Dendritic cell treated with granulocyte-macrophage colony-stimulating factor and Interleukin-4, amounts not matched to agents 40 ng/mL and 50 ng/mL, for 4 days (primary cell): ENCODE results near the gene SFXN4.

Source experiments
- H3K27ac Mint-ChIP-seq: one replicate; pipeline ENCODE4 v1.8.0; 2022; ENCODE audit warnings: mild to moderate bottlenecking, mixed read lengths
- H3K27me3 Mint-ChIP-seq: one replicate; pipeline ENCODE4 v1.8.0; 2022; ENCODE audit warnings: mild to moderate bottlenecking, mixed read lengths
- H3K36me3 Mint-ChIP-seq: one replicate; pipeline ENCODE4 v1.8.0; 2022; ENCODE audit warnings: low read depth, mixed read lengths
- H3K4me1 Mint-ChIP-seq: one replicate; pipeline ENCODE4 v1.8.0; 2022; ENCODE audit warnings: low read depth, mixed read lengths
- H3K4me3 Mint-ChIP-seq: one replicate; pipeline ENCODE4 v1.8.0; 2022; ENCODE audit warnings: mild to moderate bottlenecking, moderate library complexity, mixed read lengths
- H3K9me3 Mint-ChIP-seq: one replicate; pipeline ENCODE4 v1.8.0; 2022; ENCODE audit warnings: mixed read lengths
- intact Hi-C: fragments of 100-400 bp; cut with micrococcal nuclease; formaldehyde crosslinking; loops from one replicate; pipeline ENCODE4 v1.15.0; 2022

The SFXN4 gene, protein sequence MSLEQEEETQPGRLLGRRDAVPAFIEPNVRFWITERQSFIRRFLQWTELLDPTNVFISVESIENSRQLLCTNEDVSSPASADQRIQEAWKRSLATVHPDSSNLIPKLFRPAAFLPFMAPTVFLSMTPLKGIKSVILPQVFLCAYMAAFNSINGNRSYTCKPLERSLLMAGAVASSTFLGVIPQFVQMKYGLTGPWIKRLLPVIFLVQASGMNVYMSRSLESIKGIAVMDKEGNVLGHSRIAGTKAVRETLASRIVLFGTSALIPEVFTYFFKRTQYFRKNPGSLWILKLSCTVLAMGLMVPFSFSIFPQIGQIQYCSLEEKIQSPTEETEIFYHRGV

DNA sequence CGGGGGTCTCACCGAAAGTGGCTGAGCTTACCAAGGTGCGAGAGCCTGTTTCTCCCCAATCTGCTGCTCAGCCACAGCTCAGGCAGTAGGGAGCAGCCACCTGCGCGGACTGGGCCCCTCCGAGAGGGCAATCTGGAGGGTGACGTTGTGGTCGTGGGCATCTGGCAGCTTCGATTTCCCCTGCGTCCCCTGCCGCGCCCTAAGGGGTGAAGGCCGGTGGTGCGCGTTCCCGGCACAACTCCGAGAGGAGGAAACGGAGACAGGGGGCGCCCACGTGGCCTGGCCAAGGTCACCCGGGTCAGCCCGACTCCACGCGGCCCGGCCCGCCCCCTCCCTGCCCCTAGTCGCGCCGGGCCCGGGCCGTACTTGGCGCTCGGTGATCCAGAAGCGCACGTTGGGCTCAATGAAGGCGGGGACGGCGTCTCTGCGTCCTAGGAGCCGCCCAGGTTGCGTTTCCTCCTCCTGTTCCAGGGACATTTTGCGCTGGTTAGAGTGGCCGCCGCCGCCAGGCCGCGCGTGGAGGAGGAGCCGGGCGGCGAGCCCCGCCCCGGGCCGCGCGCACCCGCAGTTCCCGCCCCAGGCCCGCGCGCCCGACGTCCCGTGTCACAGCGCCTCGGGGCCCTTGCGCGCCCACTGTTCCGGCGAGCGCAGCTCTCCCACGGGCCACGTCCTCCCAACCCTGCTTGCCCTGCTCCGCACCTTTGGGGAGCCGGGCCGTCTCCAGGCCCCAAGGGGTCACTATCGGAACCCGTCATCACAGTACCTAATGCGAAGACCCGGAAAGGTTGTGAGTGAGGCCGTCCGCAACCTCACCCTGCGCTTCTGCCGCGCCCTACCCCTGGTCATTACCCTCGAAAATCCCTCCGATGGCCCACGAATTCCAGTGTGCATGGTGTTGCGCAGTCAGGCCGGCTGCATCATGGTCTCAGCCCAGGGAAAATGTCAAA, at the start of gene SFXN4:
TSS of gene SFXN4 (minus strand) at position 544 of the 947 bp plus-strand sequence. CDS start at position 477, 67 bp downstream.
- Mint-ChIP-seq H3K4me1 (peaks cover 41% of the 10 kb centered on the region), H3K9me3 (no peaks in the 10 kb centered on the region), H3K27ac (peak within 1 kb of the TSS; percentile 98), H3K36me3 (peaks cover 72% of the 10 kb centered on the region), H3K27me3 (no peaks in the 10 kb centered on the region), H3K4me3 (peak within 1 kb of the TSS; percentile 89)
- intact Hi-C loops: loop anchor here (1.0 to 2.0 kb wide), 2 partner anchors 13 to 61 kb away; partner anchors contain the start of genes DENND10 and PRDX3

DNA sequence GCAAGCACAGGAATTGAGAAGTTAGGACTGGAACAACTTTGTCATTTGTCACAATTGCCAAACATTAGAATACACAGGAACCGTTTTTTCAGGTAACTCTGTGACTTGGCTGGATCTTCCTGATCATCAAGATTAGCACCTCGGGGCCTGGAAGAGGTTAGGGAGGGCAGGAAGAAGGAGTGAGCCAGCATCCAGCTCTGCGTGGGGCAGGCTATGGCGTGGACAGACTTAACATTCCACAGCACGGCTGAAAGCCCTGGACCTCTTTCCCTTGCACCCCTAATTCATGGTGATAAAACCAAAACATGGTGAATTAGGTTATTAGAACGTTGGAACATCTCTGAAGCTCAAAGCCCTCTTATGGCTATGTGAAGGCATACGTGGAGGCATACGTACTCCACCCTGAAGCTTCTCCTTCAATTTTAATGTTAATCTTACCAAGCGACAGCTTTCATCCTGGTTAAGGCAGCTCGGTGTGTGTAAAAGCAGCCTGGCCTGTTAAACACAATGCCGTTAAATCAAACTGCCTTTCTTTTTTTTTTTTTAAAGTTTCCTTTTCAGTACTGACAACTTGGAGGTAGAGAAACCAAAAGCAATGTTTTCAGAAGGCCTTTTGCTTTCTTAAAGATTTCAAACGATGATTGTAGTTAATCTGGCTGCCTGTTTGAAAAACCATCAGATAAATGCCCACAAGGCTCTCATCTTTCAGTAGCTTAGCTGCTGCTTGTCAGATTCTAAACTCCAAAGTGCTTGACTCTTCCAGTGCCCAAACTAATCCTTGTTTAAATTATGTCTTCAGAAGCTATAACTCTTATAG, 46.3 kb upstream of the SFXN4 start:
- Mint-ChIP-seq H3K27ac (no peak overlapping the region), H3K27me3 (peaks cover 17% of the 10 kb centered on the region), H3K4me3 (no peak overlapping the region), H3K9me3 (no peaks in the 10 kb centered on the region), H3K36me3 (no peaks in the 10 kb centered on the region), H3K4me1 (peaks cover 38% of the 10 kb centered on the region)
- intact Hi-C loops: no loop called here

DNA sequence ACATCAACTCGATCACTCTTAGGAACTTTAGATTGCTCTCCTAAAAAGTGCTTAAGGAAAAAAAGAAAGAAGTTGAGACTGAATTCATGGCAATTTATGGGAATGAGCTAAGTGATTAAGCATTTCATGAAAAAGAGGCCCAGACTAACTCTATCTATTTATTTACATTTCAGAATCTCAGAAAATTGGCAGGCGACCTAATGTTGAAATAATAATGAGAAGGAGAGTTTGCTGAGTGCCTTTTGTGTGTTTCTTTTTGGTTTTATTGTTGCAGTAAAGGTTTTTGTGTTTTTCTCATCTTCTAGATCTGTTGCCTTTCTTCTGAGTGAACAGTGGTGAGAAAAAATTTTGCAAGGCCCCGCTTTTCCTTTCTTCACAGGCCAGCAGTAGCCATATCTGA, 45.7 kb upstream of the SFXN4 start:
- no peak overlapping the region for H3K4me3 Mint-ChIP-seq
- peaks cover 43% of the 10 kb centered on the region for H3K4me1 Mint-ChIP-seq

DNA sequence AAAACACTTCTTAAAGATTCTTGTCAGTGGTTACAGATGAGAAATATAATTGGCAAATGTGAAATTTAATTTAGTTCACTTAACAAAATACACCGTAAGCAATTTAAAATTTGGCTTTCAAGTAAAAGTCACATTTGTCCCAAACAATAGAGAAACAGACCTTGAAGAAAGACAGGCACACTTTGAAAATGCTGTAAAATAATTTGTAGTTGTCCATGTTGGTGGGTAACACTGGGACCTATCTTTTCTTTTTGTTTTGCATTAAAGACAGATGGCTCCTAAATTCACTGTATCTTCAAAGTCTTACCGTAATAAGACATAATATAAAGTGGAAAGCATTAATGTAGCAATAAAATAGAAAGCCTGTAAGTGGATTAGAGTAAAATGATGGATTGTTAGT, 45.1 kb upstream of the SFXN4 start:
- Mint-ChIP-seq H3K27me3 (peaks cover 17% of the 10 kb centered on the region), H3K4me3 (no peak overlapping the region), H3K9me3 (no peaks in the 10 kb centered on the region), H3K27ac (no peak overlapping the region), H3K4me1 (peaks cover 46% of the 10 kb centered on the region), H3K36me3 (peaks cover 6% of the 10 kb centered on the region)
- intact Hi-C loops: no loop called here

More for the DNA sequence above, 45.7 kb upstream of the SFXN4 start:
- no peak overlapping the region for H3K27ac Mint-ChIP-seq
- H3K27me3 Mint-ChIP-seq: peaks cover 17% of the 10 kb centered on the region
- peaks cover 4% of the 10 kb centered on the region for H3K36me3 Mint-ChIP-seq
- intact Hi-C loops: no loop called here
- H3K9me3 Mint-ChIP-seq: no peaks in the 10 kb centered on the region

DNA sequence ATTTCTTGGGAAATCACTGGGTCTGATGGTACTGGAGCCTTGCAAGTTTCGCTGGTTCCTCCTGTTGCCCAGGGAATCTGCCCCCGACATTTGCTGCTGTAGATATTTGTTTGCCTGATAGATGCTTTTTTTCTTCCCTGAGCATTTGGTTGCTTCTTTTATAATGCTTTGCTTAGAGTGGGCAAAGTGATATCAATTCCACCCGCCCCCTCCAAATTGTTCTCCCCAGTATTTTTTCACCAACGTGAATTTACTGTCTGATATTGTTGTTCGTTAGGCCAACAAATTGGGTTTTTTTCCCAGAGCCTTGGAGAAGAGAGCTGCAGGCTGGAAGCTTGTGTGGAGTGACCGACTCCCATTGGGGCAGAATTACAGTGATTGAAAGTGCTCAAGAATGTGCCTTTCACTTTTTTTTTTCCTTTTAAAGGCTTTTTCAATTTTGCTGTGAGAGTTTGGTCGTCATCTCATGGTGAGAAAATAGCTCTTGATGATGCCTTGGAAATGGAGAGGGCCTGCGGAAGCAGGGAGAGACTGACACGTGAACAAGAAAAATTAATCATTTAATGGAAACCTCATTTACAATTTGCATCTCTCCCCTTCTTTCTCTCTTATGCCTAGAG, 44.3 kb upstream of the SFXN4 start:
- H3K27ac Mint-ChIP-seq: no peak overlapping the region
- peaks cover 6% of the 10 kb centered on the region for H3K36me3 Mint-ChIP-seq
- intact Hi-C loops: loop anchor here (5.0 kb wide), 1 partner anchor 387 kb away; the partner anchor contains the start of gene TIAL1
- H3K27me3 Mint-ChIP-seq: peaks cover 17% of the 10 kb centered on the region
- no peak overlapping the region for H3K4me3 Mint-ChIP-seq
- H3K9me3 Mint-ChIP-seq: no peaks in the 10 kb centered on the region
- peaks cover 42% of the 10 kb centered on the region for H3K4me1 Mint-ChIP-seq

DNA sequence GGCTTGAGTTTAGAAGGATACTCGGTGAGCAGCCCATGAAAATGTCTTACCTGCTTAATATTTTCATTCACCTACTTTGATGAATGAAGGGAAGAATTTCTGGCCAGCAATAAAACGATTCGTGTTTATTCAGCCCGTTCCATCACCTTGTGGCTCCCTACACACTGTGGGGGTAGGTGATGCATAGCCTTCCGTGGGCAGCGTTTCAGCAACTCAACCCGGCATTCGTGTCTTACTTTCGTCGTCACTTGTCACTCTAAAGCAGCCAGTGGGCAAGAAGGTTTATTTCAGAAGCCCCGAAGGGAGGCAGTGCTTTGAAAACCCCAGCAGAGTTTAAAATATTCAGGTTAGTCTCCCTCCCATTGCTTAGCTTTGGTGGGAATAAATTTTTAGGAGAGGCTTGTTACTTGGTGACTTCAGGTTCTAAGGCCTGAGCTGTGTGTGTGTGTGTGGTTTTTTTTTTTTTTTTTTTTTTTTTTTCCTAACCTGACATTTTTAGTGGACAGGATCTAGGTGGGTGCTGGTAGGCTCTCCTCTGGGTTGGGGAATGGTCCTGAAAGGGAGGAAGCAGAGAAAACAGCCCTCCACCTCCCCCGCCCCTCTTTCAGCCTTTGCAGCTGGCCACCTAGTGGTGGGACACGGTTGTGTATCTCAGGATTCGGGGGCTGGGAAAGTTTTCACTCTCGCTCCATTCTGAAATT, 43.7 kb upstream of the SFXN4 start:
- Mint-ChIP-seq H3K4me3 (peak overlapping the region; percentile 30), H3K27me3 (peaks cover 17% of the 10 kb centered on the region), H3K36me3 (peaks cover 6% of the 10 kb centered on the region)

DNA sequence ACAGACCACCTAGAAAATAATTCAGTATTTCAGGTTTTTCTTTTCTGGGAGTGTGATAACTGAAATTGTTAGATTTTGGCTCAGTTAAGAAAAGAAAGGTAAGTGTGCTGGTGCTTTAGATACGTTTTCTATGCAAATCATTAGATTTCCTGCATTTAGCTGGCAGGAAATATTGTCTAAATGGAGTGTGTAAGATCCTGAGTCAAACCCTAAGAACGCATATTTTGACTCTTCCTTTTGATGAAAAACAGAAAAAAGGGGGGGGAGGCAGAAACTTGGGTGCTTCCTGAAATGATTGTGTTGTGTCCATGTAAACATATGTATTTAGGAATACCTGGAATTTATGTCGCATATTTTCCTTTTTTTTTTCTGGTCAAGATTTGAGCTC, 43.0 kb upstream of the SFXN4 start:
- Mint-ChIP-seq H3K4me1 (peaks cover 38% of the 10 kb centered on the region), H3K27ac (peak overlapping the region; percentile 47), H3K4me3 (peak overlapping the region; percentile 85), H3K36me3 (peaks cover 6% of the 10 kb centered on the region), H3K9me3 (no peaks in the 10 kb centered on the region), H3K27me3 (peaks cover 17% of the 10 kb centered on the region)
- intact Hi-C loops: loop anchor here (5.0 kb wide), 1 partner anchor 389 kb away; the partner anchor contains the start of gene TIAL1

More for the DNA sequence above, 43.7 kb upstream of the SFXN4 start:
- intact Hi-C loops: loop anchor here (5.0 kb wide), 1 partner anchor 388 kb away; the partner anchor contains the start of gene TIAL1
- Mint-ChIP-seq H3K4me1 (peaks cover 38% of the 10 kb centered on the region), H3K9me3 (no peaks in the 10 kb centered on the region), H3K27ac (no peak overlapping the region)

DNA sequence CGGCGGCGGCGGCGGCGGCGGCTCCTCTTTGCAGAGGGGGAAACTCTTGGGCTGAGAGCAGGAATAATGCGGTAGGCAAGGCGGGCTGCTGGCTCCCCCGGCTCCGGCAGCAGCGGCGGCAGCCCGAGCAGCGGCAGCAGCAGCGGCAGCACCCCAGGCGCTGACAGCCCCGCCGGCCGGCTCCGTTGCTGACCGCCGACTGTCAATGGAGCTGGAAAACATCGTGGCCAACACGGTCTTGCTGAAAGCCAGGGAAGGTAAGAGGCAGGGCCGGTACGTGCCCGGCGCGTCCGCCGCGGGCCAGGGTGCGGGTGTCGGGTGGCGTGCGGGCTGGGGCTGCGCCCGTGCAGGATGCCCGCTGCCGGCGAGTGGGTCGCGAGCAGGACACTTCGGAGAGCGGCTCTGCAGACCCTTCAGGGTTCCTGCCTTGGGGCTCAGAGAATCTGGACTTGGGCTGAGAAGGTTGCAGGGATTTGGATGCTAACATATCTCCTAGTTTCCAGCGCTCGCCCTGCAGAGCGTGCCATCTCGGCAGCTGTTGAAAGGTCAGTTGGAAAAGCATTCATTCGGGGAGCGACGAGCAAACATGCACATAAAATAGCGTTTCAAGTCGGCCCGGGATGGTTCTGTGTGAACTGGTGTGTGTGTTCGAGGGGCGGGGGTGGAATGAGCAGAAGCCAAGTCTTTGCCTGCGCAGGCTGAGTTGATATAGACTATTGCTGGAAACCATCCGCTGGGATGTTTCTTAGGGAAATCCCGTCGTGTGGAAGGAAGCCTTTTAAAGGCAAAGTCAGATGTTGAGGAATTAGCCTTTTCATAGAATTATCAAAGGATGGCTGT, 42.4 kb upstream of the SFXN4 start:
- peaks cover 6% of the 10 kb centered on the region for H3K36me3 Mint-ChIP-seq
- intact Hi-C loops: loop anchor here (5.0 kb wide), 1 partner anchor 389 kb away; the partner anchor contains the start of gene TIAL1

DNA sequence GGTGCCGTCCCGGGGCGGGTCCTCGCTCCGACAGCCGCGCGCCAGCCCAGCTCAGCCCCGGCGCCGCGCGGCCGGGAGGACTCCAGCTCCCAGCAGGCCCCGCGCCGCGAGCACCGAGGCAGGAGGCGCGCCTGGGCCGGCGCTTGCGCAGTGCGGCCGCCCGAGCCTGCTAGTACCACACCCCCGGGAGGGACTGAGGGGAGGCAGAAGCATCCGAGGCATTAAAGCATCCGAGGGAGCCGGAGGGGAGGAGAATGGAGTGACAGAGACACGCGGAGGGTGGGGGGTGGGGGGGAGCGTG, 41.8 kb upstream of the SFXN4 start, which contains the start of gene GRK5:
TSS of gene GRK5 (plus strand) at position 206 of the 301 bp plus-strand sequence. CDS start 347 bp downstream, outside the sequence.
- peaks cover 17% of the 10 kb centered on the region for H3K27me3 Mint-ChIP-seq
- peaks cover 6% of the 10 kb centered on the region for H3K36me3 Mint-ChIP-seq
- H3K4me1 Mint-ChIP-seq: peaks cover 31% of the 10 kb centered on the region
- H3K9me3 Mint-ChIP-seq: no peaks in the 10 kb centered on the region
- H3K27ac Mint-ChIP-seq: peak within 1 kb of the TSS; percentile 89
- H3K4me3 Mint-ChIP-seq: peak within 1 kb of the TSS; percentile 85
- intact Hi-C loops: loop anchor here (5.0 kb wide), 1 partner anchor 390 kb away; the partner anchor contains the start of gene TIAL1

More for the DNA sequence above, 42.4 kb upstream of the SFXN4 start:
- Mint-ChIP-seq H3K27me3 (peaks cover 17% of the 10 kb centered on the region), H3K27ac (peak overlapping the region; percentile 47), H3K4me1 (peaks cover 35% of the 10 kb centered on the region), H3K4me3 (peak overlapping the region; percentile 85), H3K9me3 (no peaks in the 10 kb centered on the region)

DNA sequence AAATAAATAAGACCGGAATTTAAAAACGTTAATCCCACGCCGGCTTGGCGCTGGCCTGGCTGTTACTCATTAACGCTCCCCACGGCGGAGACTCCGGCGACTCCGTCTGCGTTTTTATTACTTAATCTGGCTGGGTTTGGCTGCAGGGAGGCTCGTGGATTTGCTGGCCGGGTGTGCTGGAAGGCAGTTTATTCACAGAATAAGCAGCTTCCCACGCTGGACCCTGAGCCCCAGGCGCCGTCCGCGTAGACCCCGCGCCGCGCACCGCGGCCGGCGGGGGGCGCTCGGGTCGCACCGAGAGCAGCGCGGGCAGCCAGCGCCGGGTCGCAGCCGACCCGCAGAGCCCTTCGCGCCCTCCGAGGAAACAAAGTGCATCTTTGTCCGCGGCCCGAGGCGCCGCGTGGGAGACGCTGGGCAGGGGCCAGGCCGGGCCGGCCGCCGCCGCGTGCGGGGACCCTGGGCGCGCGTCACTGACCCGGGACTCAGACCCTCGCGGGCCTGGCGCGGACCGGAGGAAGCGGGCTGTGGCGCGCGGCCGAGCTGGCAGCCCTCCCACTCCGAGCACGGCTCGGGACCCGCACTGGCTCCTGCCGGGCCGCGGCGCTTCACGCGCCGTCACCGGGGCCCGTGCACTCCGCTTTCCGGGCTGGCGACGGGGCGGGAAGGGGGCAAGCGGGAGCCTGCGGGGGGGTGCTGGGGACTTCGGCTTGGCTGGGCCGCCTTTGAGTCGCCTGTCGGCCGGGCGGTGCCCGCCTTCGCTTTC, 41.3 kb upstream of the SFXN4 start:
- H3K36me3 Mint-ChIP-seq: peaks cover 6% of the 10 kb centered on the region
- H3K4me1 Mint-ChIP-seq: peaks cover 31% of the 10 kb centered on the region
- intact Hi-C loops: loop anchor here (1.0 to 5.0 kb wide), 2 partner anchors 211 to 391 kb away; partner anchors contain the start of gene TIAL1
- H3K4me3 Mint-ChIP-seq: peak overlapping the region; percentile 85
- peaks cover 17% of the 10 kb centered on the region for H3K27me3 Mint-ChIP-seq
- peak overlapping the region; percentile 89 for H3K27ac Mint-ChIP-seq
- H3K9me3 Mint-ChIP-seq: no peaks in the 10 kb centered on the region
